ENCODE data around the gene ACBD4. TPM values are rescaled to one million over a fixed set of nuclear protein-coding genes. Genes with fewer than 3 reads are reported as not detected.

The ACBD4 gene
- total and polyA plus RNA-seq, 2 donors from 2014 or later: 19.2 to 46.3 TPM

DNA sequence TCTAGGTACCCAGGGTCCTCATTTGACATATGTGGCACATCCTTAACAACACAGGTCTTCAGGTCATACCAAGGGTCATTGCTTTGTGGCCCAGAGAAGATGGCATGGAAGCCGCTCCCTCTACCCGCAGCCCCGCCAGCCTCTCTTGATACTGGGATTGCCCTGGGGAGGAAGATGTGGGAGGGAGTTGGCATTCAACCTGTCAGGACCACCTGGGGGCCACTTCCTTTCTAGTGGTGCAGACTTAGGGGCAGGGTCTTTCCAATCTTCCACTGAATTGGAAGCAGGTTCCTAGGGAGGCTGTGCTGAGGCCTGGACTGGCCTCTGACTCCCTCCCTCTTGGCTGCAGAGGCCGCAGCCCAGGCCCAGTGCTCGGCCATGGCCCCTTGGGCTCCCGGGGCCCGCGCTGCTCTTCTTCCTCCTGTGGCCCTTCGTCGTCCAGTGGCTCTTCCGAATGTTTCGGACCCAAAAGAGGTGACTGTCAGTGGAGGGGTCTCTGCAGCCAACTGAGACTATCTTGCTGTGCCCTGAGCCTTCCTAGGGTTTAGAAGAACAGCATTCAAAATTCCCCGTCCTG lies 7.7 kb downstream of the ACBD4 start:
- Histone ChIP-seq H3K9me3 (ENCODE audit: control insufficient read depth in 2 of 3, insufficient read depth in 1 of 3, low read length in 3 of 3) (no peaks in the 10 kb centered on the region), H3K36me3 (ENCODE audit: control insufficient read depth in 2 of 3, insufficient read depth in 3 of 3, low read length in 3 of 3) (peaks cover 0 to 4% (median 0%) of the 10 kb centered on the region in 3 donors), H3K27ac (ENCODE audit: low read depth in 2 of 2, low read length in 2 of 2) (peak overlapping the region in 1 of 2 donors; percentile 93), H3K4me1 (ENCODE audit: control insufficient read depth in 2 of 3, insufficient read depth in 2 of 3, low read depth in 1 of 3, low read length in 3 of 3) (peaks cover 2 to 14% (median 12%) of the 10 kb centered on the region in 3 donors), H3K27me3 (ENCODE audit: control insufficient read depth, insufficient read depth, low read length) (no peaks in the 10 kb centered on the region), H3K4me3 (ENCODE audit: low read length in 3 of 3) (peak overlapping the region in 1 of 3 donors; percentile 59), H3K9ac (ENCODE audit: low read length in 3 of 3) (no peak overlapping the region)
- intact Hi-C loops (cut with DNase I): no loop called here
- no peak for TF ChIP-seq CTCF (IDR thresholded peaks at IDR 0.05; ENCODE audit: borderline replicate concordance, extremely low read depth, insufficient read depth)
- DNase-seq (peak in 2 of 5 donors; percentile 53 to 60), FAIRE-seq (no peak)

GRCh38 chr17:45143767-45144198 lies 8.3 kb downstream of the ACBD4 start:
- H3K4me1 ChIP-seq (ENCODE audit: control insufficient read depth in 2 of 3, insufficient read depth in 2 of 3, low read depth in 1 of 3, low read length in 3 of 3): peaks cover 2 to 14% (median 12%) of the 10 kb centered on the region in 3 donors
- H3K36me3 ChIP-seq (ENCODE audit: control insufficient read depth in 2 of 3, insufficient read depth in 3 of 3, low read length in 3 of 3): peaks cover 0 to 4% (median 0%) of the 10 kb centered on the region in 3 donors
- H3K27me3 ChIP-seq (ENCODE audit: control insufficient read depth, insufficient read depth, low read length): no peaks in the 10 kb centered on the region
- DNase-seq: peak; percentile 78 to 97 (median 85)
- peak overlapping the region in 1 of 3 donors; percentile 59 for H3K4me3 ChIP-seq (ENCODE audit: low read length in 3 of 3)
- intact Hi-C loops (cut with DNase I): no loop called here
- H3K27ac ChIP-seq (ENCODE audit: low read depth in 2 of 2, low read length in 2 of 2): peak overlapping the region; percentile 87 to 93
- peak overlapping the region in 2 of 3 donors; percentile 17 to 69 for H3K9ac ChIP-seq (ENCODE audit: low read length in 3 of 3)
- TF ChIP-seq CTCF (IDR thresholded peaks at IDR 0.05; ENCODE audit: borderline replicate concordance, extremely low read depth, insufficient read depth): no peak
- H3K9me3 ChIP-seq (ENCODE audit: control insufficient read depth in 2 of 3, insufficient read depth in 1 of 3, low read length in 3 of 3): no peaks in the 10 kb centered on the region
- no peak for FAIRE-seq

- intact Hi-C loops (cut with DNase I): no loop called here
Observed at GRCh38 chr17:45144199-45145034, 8.9 kb downstream of the ACBD4 start.

More at GRCh38 chr17:45144199-45145034, 8.9 kb downstream of the ACBD4 start:
- FAIRE-seq: no peak
- peaks cover 2 to 14% (median 12%) of the 10 kb centered on the region in 3 donors for H3K4me1 ChIP-seq (ENCODE audit: control insufficient read depth in 2 of 3, insufficient read depth in 2 of 3, low read depth in 1 of 3, low read length in 3 of 3)
- no peak for TF ChIP-seq CTCF (IDR thresholded peaks at IDR 0.05; ENCODE audit: borderline replicate concordance, extremely low read depth, insufficient read depth)
- H3K9me3 ChIP-seq (ENCODE audit: control insufficient read depth in 2 of 3, insufficient read depth in 1 of 3, low read length in 3 of 3): no peaks in the 10 kb centered on the region
- peak in 3 of 5 donors; percentile 70 to 90 (median 89) for DNase-seq
- H3K36me3 ChIP-seq (ENCODE audit: control insufficient read depth in 2 of 3, insufficient read depth in 3 of 3, low read length in 3 of 3): peaks cover 0 to under 1% (median 0%) of the 10 kb centered on the region in 3 donors
- H3K27me3 ChIP-seq (ENCODE audit: control insufficient read depth, insufficient read depth, low read length): no peaks in the 10 kb centered on the region
- peak overlapping the region in 1 of 3 donors; percentile 69 for H3K9ac ChIP-seq (ENCODE audit: low read length in 3 of 3)
- peak overlapping the region in 1 of 3 donors; percentile 59 for H3K4me3 ChIP-seq (ENCODE audit: low read length in 3 of 3)
- H3K27ac ChIP-seq (ENCODE audit: low read depth in 2 of 2, low read length in 2 of 2): peak overlapping the region; percentile 87 to 93
